Cardiac fibroblast (primary cell): ENCODE measurements around the gene LYPD6.

Source experiments
- DNase-seq, 2 donors: peaks; one replicate each; pipeline versions ENCODE4 v3.0.0 to v3.0.0-alpha.2; 2010; ENCODE audit warnings: low read depth in 2 of 2
- H3K4me3 ChIP-seq, 2 donors: replicated peaks in 1 of 2; 1 replicate in 1 of 2; 2 replicates in 1 of 2; pipeline ENCODE4 v1.5.1; 2011; ENCODE audit warnings: low read depth in 2 of 2, low read length in 2 of 2, mild to moderate bottlenecking in 2 of 2, moderate library complexity in 1 of 2
- TF ChIP-seq, protein P1 (sequence below): IDR thresholded peaks from one replicate; pipeline ENCODE4 v1.5.1; 2011; ENCODE audit warnings: low read depth, mild to moderate bottlenecking, low read length, inconsistent platforms

LYPD6 gene

DNA sequence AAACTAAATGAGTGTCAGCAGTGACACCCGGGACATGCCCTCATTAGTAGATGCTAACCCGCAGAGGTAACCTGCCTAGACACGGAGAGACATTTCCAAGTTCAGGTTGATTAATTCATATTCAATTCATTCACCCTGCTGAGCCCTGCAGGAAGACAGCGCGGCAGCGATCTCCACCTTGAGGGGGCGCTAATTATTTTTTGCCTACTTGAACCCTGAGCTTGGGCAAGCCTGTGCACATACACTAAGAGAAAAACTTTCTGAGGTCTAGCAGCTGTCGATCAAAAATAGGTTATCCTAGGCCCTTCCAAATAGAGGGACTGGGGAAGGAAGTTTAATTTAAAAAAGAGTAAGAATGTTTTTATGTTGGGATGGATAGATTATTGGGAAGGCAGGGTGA lies 1.3 kb upstream of the LYPD6 start:
- no peak overlapping the region for H3K4me3 ChIP-seq
- no peak for DNase-seq
- TF ChIP-seq, protein P1, sequence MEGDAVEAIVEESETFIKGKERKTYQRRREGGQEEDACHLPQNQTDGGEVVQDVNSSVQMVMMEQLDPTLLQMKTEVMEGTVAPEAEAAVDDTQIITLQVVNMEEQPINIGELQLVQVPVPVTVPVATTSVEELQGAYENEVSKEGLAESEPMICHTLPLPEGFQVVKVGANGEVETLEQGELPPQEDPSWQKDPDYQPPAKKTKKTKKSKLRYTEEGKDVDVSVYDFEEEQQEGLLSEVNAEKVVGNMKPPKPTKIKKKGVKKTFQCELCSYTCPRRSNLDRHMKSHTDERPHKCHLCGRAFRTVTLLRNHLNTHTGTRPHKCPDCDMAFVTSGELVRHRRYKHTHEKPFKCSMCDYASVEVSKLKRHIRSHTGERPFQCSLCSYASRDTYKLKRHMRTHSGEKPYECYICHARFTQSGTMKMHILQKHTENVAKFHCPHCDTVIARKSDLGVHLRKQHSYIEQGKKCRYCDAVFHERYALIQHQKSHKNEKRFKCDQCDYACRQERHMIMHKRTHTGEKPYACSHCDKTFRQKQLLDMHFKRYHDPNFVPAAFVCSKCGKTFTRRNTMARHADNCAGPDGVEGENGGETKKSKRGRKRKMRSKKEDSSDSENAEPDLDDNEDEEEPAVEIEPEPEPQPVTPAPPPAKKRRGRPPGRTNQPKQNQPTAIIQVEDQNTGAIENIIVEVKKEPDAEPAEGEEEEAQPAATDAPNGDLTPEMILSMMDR = no peak

DNA sequence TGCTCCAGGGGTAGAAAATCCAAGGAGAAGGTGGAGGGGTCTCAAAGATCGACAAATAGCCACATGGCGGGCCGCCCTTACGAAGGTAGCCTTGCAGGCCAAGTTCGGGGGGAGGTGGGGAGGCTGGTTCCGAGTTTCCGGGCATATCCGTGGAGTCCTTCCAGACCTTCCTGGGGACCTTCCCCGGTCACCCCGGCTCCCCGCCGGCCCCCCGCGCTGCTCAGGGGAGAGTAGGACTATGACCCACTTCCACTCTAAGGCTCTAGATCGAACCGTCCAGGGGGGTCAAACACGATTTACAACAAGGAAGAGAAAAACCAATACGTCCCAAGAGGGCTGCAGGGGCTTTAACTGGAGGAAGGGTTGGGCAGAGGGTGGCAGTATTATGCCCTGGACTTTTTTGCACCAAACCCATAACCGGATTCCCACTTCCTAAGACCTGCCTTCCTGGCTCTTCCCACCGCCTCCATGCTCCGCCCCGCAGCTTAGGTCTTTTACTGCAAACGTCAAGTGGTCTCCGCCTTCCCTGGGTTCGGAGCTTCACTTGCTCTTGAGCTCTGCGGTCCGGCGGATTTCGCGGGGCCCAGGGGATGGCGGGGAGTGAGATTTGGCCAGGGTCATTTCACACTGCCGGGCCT lies 779 bp upstream of the LYPD6 start:
- TF ChIP-seq, protein P1 = no peak
- peak; percentile 4 to 26 for DNase-seq
- peak overlapping the region; percentile 36 to 50 for H3K4me3 ChIP-seq

GRCh38 chr2:149331023-149331400 lies 625 bp downstream of the LYPD6 start:
- TF ChIP-seq, protein P1 = no peak
- H3K4me3 ChIP-seq = peak overlapping the region; percentile 41 to 51
- no peak for DNase-seq

DNA sequence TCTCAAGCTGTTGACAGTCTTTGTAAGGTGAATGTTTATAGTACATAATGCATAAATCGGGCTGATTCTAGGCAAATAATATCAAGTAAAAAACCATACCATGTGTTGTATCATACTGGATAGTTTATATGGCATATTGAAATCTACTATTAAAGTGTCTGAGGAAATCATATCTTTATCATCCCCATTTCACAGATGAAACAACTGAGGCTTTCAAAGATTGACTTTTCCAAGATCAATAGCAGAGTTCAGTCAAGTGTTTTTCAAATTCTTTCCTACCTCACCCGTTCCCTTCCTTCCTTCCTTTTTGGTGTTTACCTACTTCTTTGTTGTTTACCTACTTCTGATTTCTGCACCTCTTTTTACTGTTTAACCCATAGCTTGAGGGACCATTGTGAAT lies 2.0 kb downstream of the LYPD6 start:
- no peak overlapping the region for H3K4me3 ChIP-seq
- TF ChIP-seq, protein P1 = no peak
- DNase-seq = no peak

DNA sequence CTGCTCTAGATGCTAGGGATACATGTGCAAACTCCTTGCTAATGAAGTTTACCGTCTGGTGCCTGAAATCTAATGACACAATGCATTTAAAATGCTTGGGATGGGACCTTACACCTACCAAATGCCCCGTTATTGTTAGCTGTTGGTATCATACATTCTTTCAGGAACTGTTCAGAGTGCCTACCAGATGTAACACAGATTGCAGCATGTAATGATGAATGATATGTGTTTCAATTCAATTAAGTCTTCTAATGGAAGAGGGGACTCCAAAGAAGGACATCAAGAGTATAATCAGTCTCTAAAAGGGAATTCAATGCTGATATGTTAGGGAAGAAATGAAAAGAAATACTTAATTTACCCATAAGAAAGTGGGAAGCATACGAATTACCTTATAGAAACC lies 3.2 kb downstream of the LYPD6 start:
- TF ChIP-seq, protein P1 = no peak
- DNase-seq = no peak
- no peak overlapping the region for H3K4me3 ChIP-seq

GRCh38 chr2:149334156-149334555 lies 3.8 kb downstream of the LYPD6 start:
- TF ChIP-seq, protein P1 = no peak
- DNase-seq = no peak
- no peak overlapping the region for H3K4me3 ChIP-seq

DNA sequence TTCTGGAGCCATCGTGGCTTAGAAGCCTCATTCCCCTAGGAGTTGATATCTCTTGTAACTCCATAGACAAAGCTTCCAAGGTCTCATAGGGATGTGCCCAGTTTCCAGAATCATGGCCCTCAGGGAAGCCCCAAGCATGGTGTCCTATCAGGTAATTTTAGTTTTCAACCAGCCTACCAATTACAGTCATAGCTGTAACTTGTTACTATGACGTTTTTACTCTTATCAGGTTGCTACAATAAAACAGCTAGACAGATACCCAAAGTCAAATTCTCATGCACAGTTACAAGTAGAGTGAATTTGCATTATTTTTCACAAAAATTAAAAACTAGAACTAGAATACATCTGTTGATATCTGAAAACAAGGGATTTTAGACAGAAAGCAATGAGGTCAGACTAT lies 8.9 kb downstream of the LYPD6 start:
- no peak for DNase-seq
- TF ChIP-seq, protein P1 = no peak
- H3K4me3 ChIP-seq = no peak overlapping the region
